PC-9 (cell line): ENCODE measurements around the gene BCL2A1.

Experiments
- CTCF ChIP-seq: fragments of 200-600 bp; sonication (generic); conservative IDR thresholded peaks from 2 replicates; pipeline ENCODE4 v1.6.1; 2017; ENCODE audit warnings: mixed run types, antibody characterized with exemption, mild to moderate bottlenecking, moderate library complexity
- EZH2 ChIP-seq: fragments of 200-600 bp; sonication (generic); IDR thresholded peaks from 2 replicates; pipeline ENCODE4 v1.8.0; 2017; ENCODE audit warnings: antibody characterized with exemption, low read depth

DNA sequence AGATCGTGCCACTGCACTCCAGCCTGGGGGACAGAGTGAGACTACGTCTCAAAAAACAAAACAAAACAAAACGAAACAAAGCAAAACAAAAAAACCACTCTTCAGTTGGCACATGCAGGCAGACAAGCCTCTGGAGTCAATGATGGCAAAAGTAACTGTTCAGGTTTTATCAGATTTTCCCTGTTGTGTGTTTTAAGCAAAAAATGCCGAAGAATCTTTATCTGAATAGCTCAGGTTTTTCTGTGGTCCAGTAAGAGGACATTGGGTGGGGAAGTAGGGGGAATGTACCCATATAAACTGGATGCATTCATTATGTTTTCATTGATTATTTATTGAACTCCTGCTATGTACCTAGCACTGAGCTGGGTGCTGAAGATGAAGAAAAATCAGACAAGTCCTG, 20.8 kb upstream of the BCL2A1 start:
- no peak for TF ChIP-seq CTCF
- no peak for TF ChIP-seq EZH2
